K562 (cell line): ENCODE data around the gene CENPP. TPM values are rescaled to one million over a fixed set of nuclear protein-coding genes. Genes with fewer than 3 reads are reported as not detected.
A peak's percentile ranks its signal among the peaks of the same experiment; 100 is the strongest.

Experiments
- ATAC-seq: fragments of 200-7000 bp; cut with Tn5 transposase; 3 replicates; pipeline ENCODE4 v1.9.1; 2020; ENCODE audit warnings: moderate library complexity
- BruUV-seq: library from RNA; stranded (reverse); fragments of 400-500 nt; replicated peaks from 2 replicates; lab custom pipeline; 2021; lab: Mats Ljungman, UMichigan
- CTCF ChIA-PET: fragments of 300-600 bp; formaldehyde crosslinking; extraction: SDS; loops from one replicate; lab custom pipeline; 2021; ENCODE audit warnings: low intra/inter-chr PET ratio; lab: Yijun Ruan, JAX
- POLR2A ChIA-PET: fragments of 300-600, 350-650 bp; sonication (Branson Sonifier 250); formaldehyde crosslinking; extraction: SDS; loops from one replicate; lab custom pipeline; 2021; ENCODE audit warnings: antibody characterized with exemption, inconsistent platforms; lab: Yijun Ruan, JAX
- DNase-seq, 4 experiments: peaks; one replicate each; pipeline versions ENCODE4 v3.0.0 to v3.0.0-alpha.2; 2011 to 2018; ENCODE audit warnings: low spot score in 3 of 4, mixed read lengths in 3 of 4; ENCODE audit errors: extremely low read depth in 1 of 4
- FAIRE-seq: peaks from 2 replicates; lab custom pipeline; 2011; peaks lifted over from hg19 to GRCh38; lab: Jason Lieb, UNC
- H2AFZ ChIP-seq: 2 replicates; pipeline ENCODE4 v1.6.0; 2011; ENCODE audit warnings: low read depth, low read length, control low read depth, inconsistent platforms
- H3K27ac ChIP-seq: fragments of 200-600 bp; 3 replicates; pipeline ENCODE4 v1.8.0; 2011; ENCODE audit warnings: low read depth, mild to moderate bottlenecking, control low read depth, inconsistent platforms, low read length, moderate library complexity, mixed read lengths; ENCODE audit errors: extremely low read depth
- H3K27me3 ChIP-seq, 2 experiments: fragments of 300-600 bp in 1 of 2; 2 replicates in 1 of 2; 3 replicates in 1 of 2; pipeline versions ENCODE4 v1.6.0 to v1.8.0; 2011; ENCODE audit warnings: inconsistent platforms in 2 of 2, low read length in 2 of 2, mild to moderate bottlenecking in 1 of 2, mixed read lengths in 1 of 2, moderate library complexity in 1 of 2; ENCODE audit not compliant: control insufficient read depth in 2 of 2, insufficient read depth in 2 of 2
- H3K36me3 ChIP-seq: fragments of 300-600 bp; 3 replicates; pipeline ENCODE4 v1.8.0; 2011; ENCODE audit warnings: mild to moderate bottlenecking, low read length, inconsistent platforms; ENCODE audit not compliant: control insufficient read depth, insufficient read depth
- H3K4me1 ChIP-seq, 2 experiments: fragments of 200-600 bp in 1 of 2; replicated peaks in 1 of 2; 2 replicates in 1 of 2; 3 replicates in 1 of 2; pipeline versions ENCODE4 v1.5.1 to v1.8.0; 2011; ENCODE audit warnings: inconsistent platforms in 2 of 2, low read length in 2 of 2, mild to moderate bottlenecking in 1 of 2, mixed read lengths in 1 of 2, moderate library complexity in 1 of 2; ENCODE audit not compliant: control insufficient read depth in 2 of 2, insufficient read depth in 2 of 2
- H3K4me2 ChIP-seq: 2 replicates; pipeline ENCODE4 v1.6.1; 2011; ENCODE audit warnings: low read length, control low read depth, inconsistent platforms, mixed read lengths; ENCODE audit not compliant: insufficient read depth
- H3K4me3 ChIP-seq: fragments of 200-600 bp; sonication (generic), shearing (Covaris generic); 2 replicates; pipeline ENCODE4 v1.5.1; 2016; ENCODE audit warnings: control low read depth, inconsistent platforms
- H3K79me2 ChIP-seq: fragments of 200-600 bp; 3 replicates; pipeline ENCODE4 v1.8.0; 2011; ENCODE audit warnings: low read length, inconsistent platforms; ENCODE audit not compliant: control insufficient read depth, insufficient read depth
- H3K9ac ChIP-seq, 2 experiments: 2 replicates each; pipeline versions ENCODE4 v1.6.0 to v1.6.1; 2011; ENCODE audit warnings: low read depth in 2 of 2, low read length in 2 of 2, control low read depth in 1 of 2, inconsistent platforms in 1 of 2, mild to moderate bottlenecking in 1 of 2, mixed read lengths in 1 of 2; ENCODE audit not compliant: insufficient read depth in 1 of 2
- H3K9me1 ChIP-seq: one replicate; pipeline ENCODE4 v1.6.0; 2011; ENCODE audit warnings: inconsistent platforms, mild to moderate bottlenecking, low read length, moderate library complexity; ENCODE audit not compliant: control insufficient read depth, insufficient read depth
- H3K9me3 ChIP-seq: replicated peaks from 2 replicates; pipeline ENCODE4 v1.5.1; 2011; ENCODE audit warnings: low read depth, low read length, inconsistent platforms; ENCODE audit not compliant: control insufficient read depth, insufficient read depth
- H4K20me1 ChIP-seq: replicated peaks from 2 replicates; pipeline ENCODE4 v1.6.1; 2011; ENCODE audit warnings: low read length, inconsistent platforms, mixed read lengths; ENCODE audit not compliant: control insufficient read depth, insufficient read depth
- BACH1 ChIP-seq: fragments of 200-800 bp; sonication (Bioruptor generic); IDR thresholded peaks from 2 replicates; pipeline ENCODE4 v1.6.1; 2016; ENCODE audit warnings: missing genetic modification characterization, missing compliant biosample characterization
- C11orf30 ChIP-seq: fragments of 450-650 bp; IDR thresholded peaks from 2 replicates; pipeline ENCODE4 v1.6.1; 2016; ENCODE audit warnings: low read depth, mild to moderate bottlenecking
- E2F1 ChIP-seq: sonication (generic); formaldehyde crosslinking; IDR thresholded peaks from 2 replicates; pipeline ENCODE4 v1.8.1; 2023; ENCODE audit warnings: mild to moderate bottlenecking, missing genetic modification reagents, moderate library complexity
- FIP1L1 ChIP-seq: fragments of 200-400 bp; formaldehyde crosslinking; IDR thresholded peaks from 2 replicates; pipeline ENCODE4 v1.6.1; 2018; ENCODE audit warnings: mild to moderate bottlenecking, low read depth, low read length; ENCODE audit not compliant: poor library complexity, severe bottlenecking
- GTF2A2 ChIP-seq: IDR thresholded peaks from 2 replicates; pipeline ENCODE4 v1.6.1; 2016; ENCODE audit warnings: mild to moderate bottlenecking, missing genetic modification characterization, missing compliant biosample characterization
- NCOA1 ChIP-seq: fragments of 450-650 bp; IDR thresholded peaks from 2 replicates; pipeline ENCODE4 v1.6.1; 2016; ENCODE audit warnings: low read depth
- NFE2 ChIP-seq: IDR thresholded peaks from 2 replicates; pipeline ENCODE4 v1.6.1; 2014; ENCODE audit warnings: antibody characterized with exemption, low read depth
- POLR2G ChIP-seq: fragments of 200-400 bp; formaldehyde crosslinking; IDR thresholded peaks from 2 replicates; pipeline ENCODE4 v1.6.1; 2017; ENCODE audit warnings: low read depth, mild to moderate bottlenecking, antibody characterized with exemption, low read length, moderate library complexity
- POU5F1 ChIP-seq: fragments of 150-350 bp; IDR thresholded peaks from 2 replicates; pipeline ENCODE4 v1.6.1; 2014; ENCODE audit warnings: borderline replicate concordance, low read length, low read depth, mild to moderate bottlenecking; ENCODE audit not compliant: partially characterized antibody
- SRF ChIP-seq, 2 experiments: fragments of 250-450, 450-650 bp in 1 of 2; sonication (Bioruptor Pico) in 1 of 2; sonication (generic) in 1 of 2; formaldehyde crosslinking; IDR thresholded peaks; 2 replicates each; pipeline versions ENCODE4 v1.5.0 to v1.5.1; 2020 to 2022; ENCODE audit warnings: mild to moderate bottlenecking in 1 of 2, missing genetic modification reagents in 1 of 2
- TCF7 ChIP-seq: sonication (generic); IDR thresholded peaks from 2 replicates; pipeline ENCODE4 v1.6.1; 2016; ENCODE audit warnings: antibody characterized with exemption, borderline replicate concordance
- THAP7 ChIP-seq: fragments of 250-450 bp; sonication (Bioruptor Pico); IDR thresholded peaks from 2 replicates; pipeline ENCODE4 v1.5.0; 2021
- TRIM28 ChIP-seq: fragments of 450-650 bp; IDR thresholded peaks from 2 replicates; pipeline ENCODE4 v1.6.1; 2017
- ZBTB17 ChIP-seq: fragments of 450-650 bp; formaldehyde crosslinking; IDR thresholded peaks from 2 replicates; pipeline ENCODE4 v1.4.0; 2020; ENCODE audit warnings: mild to moderate bottlenecking
- ZBTB26 ChIP-seq: fragments of 450-650 bp; formaldehyde crosslinking; IDR thresholded peaks from 2 replicates; pipeline ENCODE4 v1.4.0; 2022; ENCODE audit warnings: missing genetic modification characterization
- ZNF174 ChIP-seq: fragments of 250-450 bp; sonication (Bioruptor Pico); IDR thresholded peaks from 2 replicates; pipeline ENCODE4 v1.4.0; 2020; ENCODE audit warnings: mild to moderate bottlenecking
- ZNF217 ChIP-seq: sonication (generic); formaldehyde crosslinking; IDR thresholded peaks from 2 replicates; pipeline ENCODE4 v1.8.0; 2022; ENCODE audit warnings: mild to moderate bottlenecking, missing genetic modification reagents
- ZNF316 ChIP-seq: fragments of 450-650 bp; IDR thresholded peaks from 2 replicates; pipeline ENCODE4 v1.6.1; 2016
- ZNF764 ChIP-seq: fragments of 250-450 bp; sonication (Bioruptor Pico); IDR thresholded peaks from 2 replicates; pipeline ENCODE4 v1.4.0; 2020; ENCODE audit warnings: low read depth, mild to moderate bottlenecking, moderate library complexity
- WGBS: fragments of 100-300 bp; shearing (Covaris generic); methylation state at CpG from one replicate; pipeline ENCODE4 v1.1.6; 2016; ENCODE audit warnings: low coverage, mixed read lengths; ENCODE audit not compliant: insufficient coverage; ENCODE audit errors: missing lambda C conversion rate; 5-methylcytosine and 5-hydroxymethylcytosine counted together
- in situ Hi-C: fragments of 300-500 bp; cut with MboI; formaldehyde crosslinking; loops from 4 replicates; pipeline ENCODE4 v1.15.0; 2018; ENCODE audit warnings: inconsistent platforms, mixed read lengths
- intact Hi-C: fragments of 100-400 bp; cut with micrococcal nuclease; formaldehyde crosslinking; loops from 2 replicates; pipeline ENCODE4 v1.14.2; 2022
- polyA plus RNA-seq, 8 experiments: library from polyadenylated mRNA; depleted of rRNA in 4 of 8; stranded (reverse) in 5 of 8; unstranded in 3 of 8; fragments of >200 nt; fragmentation: Nextera tagmentation in 2 of 8; fragmentation: Illumina TruSeq in 1 of 8; extraction: Ambion mirVana in 2 of 8; extraction: Trizol in 1 of 8; gene quantifications; 2 replicates each; pipeline versions ENCODE4 v1.2.1 to v1.2.3, GENCODE V29; 2011 to 2014; ENCODE audit warnings: inconsistent platforms in 1 of 8, missing spikeins in 1 of 8
- total RNA-seq, 7 experiments: library from RNA; depleted of rRNA in 6 of 7; stranded (reverse); fragments of >200 nt in 6 of 7; fragmentation: Illumina TruSeq in 2 of 7; extraction: Trizol in 2 of 7; gene quantifications; 2 replicates each; pipeline versions ENCODE4 v1.2.1 to v1.2.3, GENCODE V29; 2011 to 2021; ENCODE audit warnings: low replicate concordance in 1 of 7
- TF ChIP-seq, protein P1 (sequence below): IDR thresholded peaks from 2 replicates; pipeline ENCODE4 v1.6.1; 2011; ENCODE audit not compliant: insufficient read length; ENCODE audit errors: extremely low read depth

Gene CENPP
- total and polyA plus RNA-seq, 9 of the 15 experiments (the other 6 are each of a cell fraction or from before 2014, with no cell fraction given) = 8.0 to 28.5 (median 17.9) TPM

- DNase-seq = no peak
- Histone ChIP-seq H3K4me1 (peaks cover 0 to 14% of the 10 kb centered on the region in 2 experiments; a peak in 1 of 5 replicates), H3K4me2 (no peak overlapping the region), H4K20me1 (no peaks in the 10 kb centered on the region), H3K27me3 (no peaks in the 10 kb centered on the region), H3K9me3 (no peaks in the 10 kb centered on the region), H3K79me2 (no peaks in the 10 kb centered on the region), H3K9me1 (no peaks in the 10 kb centered on the region), H3K36me3 (peaks cover 45% of the 10 kb centered on the region), H3K4me3 (no peak overlapping the region), H3K27ac (no peak overlapping the region), H2AFZ (no peak overlapping the region), H3K9ac (peak overlapping the region in 1 of 2 experiments; percentile 24; a peak in 2 of 4 replicates)
- CTCF ChIA-PET = no interaction called here
- FAIRE-seq = no peak
- in situ Hi-C loops (no loop called here), intact Hi-C loops (no loop called here)
- 78% methylated on average over 26 of the region's 32 CpGs for WGBS
- BruUV-seq = no TSS peak
- POLR2A ChIA-PET = no interaction called here
- no peak; the same call in 2 of the 3 replicates for ATAC-seq
- peak; percentile 60 for TF ChIP-seq ZNF316
- TF ChIP-seq FIP1L1 = no peak
- TF ChIP-seq NFE2 = peak; percentile 29; the same call in 1 of the 2 replicates
- TF ChIP-seq SRF (CRISPR knock-in tag; IDR thresholded peaks at IDR 0.05) = no peak
- TF ChIP-seq ZBTB26 = no peak
- TF ChIP-seq GTF2A2 (tag) = no peak
- no peak for TF ChIP-seq BACH1 (tag)
- peak; percentile 60 for TF ChIP-seq C11orf30
- TF ChIP-seq ZNF174 (CRISPR knock-in tag) = no peak
- no peak for TF ChIP-seq ZNF217 (CRISPR knock-in tag)
- no peak for TF ChIP-seq NCOA1
- no peak for TF ChIP-seq ZNF764
- no peak for TF ChIP-seq THAP7
- no peak for TF ChIP-seq TRIM28
- no peak for TF ChIP-seq ZBTB17 (CRISPR knock-in tag)
- no peak for TF ChIP-seq POU5F1
- no peak for TF ChIP-seq E2F1 (CRISPR knock-in tag)
- TF ChIP-seq TCF7 = no peak
- TF ChIP-seq, protein P1, sequence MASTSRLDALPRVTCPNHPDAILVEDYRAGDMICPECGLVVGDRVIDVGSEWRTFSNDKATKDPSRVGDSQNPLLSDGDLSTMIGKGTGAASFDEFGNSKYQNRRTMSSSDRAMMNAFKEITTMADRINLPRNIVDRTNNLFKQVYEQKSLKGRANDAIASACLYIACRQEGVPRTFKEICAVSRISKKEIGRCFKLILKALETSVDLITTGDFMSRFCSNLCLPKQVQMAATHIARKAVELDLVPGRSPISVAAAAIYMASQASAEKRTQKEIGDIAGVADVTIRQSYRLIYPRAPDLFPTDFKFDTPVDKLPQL = no peak
- peak; percentile 23; the same call in 1 of the 2 replicates for TF ChIP-seq POLR2G
Observed at GRCh38 chr9:92610470-92611420, 285.0 kb downstream of the CENPP start.
